Keratinocyte (primary cell): ENCODE data around the gene MAPRE2.

Experiments used
- CTCF ChIP-seq, 3 experiments: IDR thresholded peaks in 1 of 3; conservative IDR thresholded peaks in 1 of 3; optimal IDR thresholded peaks in 1 of 3; 2 replicates in 2 of 3; 3 replicates in 1 of 3; pipeline versions ENCODE3 to v1.5.1; 2011; ENCODE audit warnings: low read length in 3 of 3, mild to moderate bottlenecking in 3 of 3, moderate library complexity in 2 of 3, control low read depth in 1 of 3, inconsistent platforms in 1 of 3; ENCODE audit not compliant: insufficient read depth in 2 of 3; ENCODE audit errors: extremely low read depth in 1 of 3
- EZH2 ChIP-seq: IDR thresholded peaks from one replicate; pipeline ENCODE4 v1.6.1; 2012; ENCODE audit warnings: inconsistent platforms, mild to moderate bottlenecking, low read length, moderate library complexity

DNA sequence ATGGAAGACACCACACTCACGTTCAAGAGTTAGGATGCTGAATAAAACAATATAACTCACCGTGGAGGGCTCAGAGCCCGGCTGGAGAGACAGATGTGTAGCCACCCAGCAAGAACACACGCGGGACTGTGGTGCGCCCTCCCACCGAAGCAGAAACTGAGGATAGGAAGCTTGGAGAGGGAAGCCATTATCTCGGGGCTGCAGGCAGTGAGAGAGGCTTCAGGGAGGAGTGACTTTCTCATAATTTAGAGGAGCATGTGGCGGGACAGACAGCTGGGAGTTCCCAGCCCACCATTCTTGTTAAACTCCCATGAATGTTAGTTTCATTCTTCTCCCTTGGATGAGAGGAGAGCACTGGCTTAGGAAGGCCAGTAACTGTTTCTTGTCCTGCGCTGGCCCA, 96.4 kb downstream of the MAPRE2 start:
- TF ChIP-seq CTCF (optimal IDR thresholded peaks at IDR 0.05 in 1 of 3, IDR thresholded peaks at IDR 0.05 in 1 of 3, conservative IDR thresholded peaks at IDR 0.05 in 1 of 3; ENCODE audit: extremely low read depth in 1 of 3, insufficient read depth in 2 of 3, low read length in 3 of 3) = no peak
- TF ChIP-seq EZH2 = no peak
